Naive thymus-derived CD8-positive, alpha-beta T cell (primary cell): ENCODE results near the gene CDC37L1. TPM values are rescaled to one million over a fixed set of nuclear protein-coding genes. Genes with fewer than 3 reads are reported as not detected.

Experiments
- polyA plus RNA-seq, 3 donors: library from polyadenylated mRNA; unstranded; fragments of 300-500 nt; fragmentation: Illumina TruSeq; gene quantifications; one replicate each; pipeline ENCODE4 v1.2.3, GENCODE V29; 2021
- total RNA-seq, 8 experiments: library from RNA in 2 of 8; stranded (reverse) in 2 of 8; gene quantifications; one replicate each; pipeline ENCODE4 v1.2.3 and lab custom pipeline; 2021 to 2026

Gene CDC37L1
- total and polyA plus RNA-seq, 5 experiments from 2014 or later = 18.5 to 29.5 (median 19.2) TPM

Other genes starting within 250 kb of the CDC37L1 start
- gene SLC1A1, start 189.1 kb upstream of the CDC37L1 start, total RNA-seq = not detected
- not detected for gene SLC1A1, start 189.1 kb upstream of the CDC37L1 start, polyA plus RNA-seq
- 10 to 100 TPM; 22.5 to 23.6 TPM for gene PLPP6, start 17.3 kb upstream of the CDC37L1 start, total RNA-seq
- gene PLPP6, start 17.3 kb upstream of the CDC37L1 start, polyA plus RNA-seq = 1 to 10 TPM; 4.9 to 6.1 (median 5.8) TPM
- 1 to 10 TPM; 5.2 to 5.8 TPM for gene SPATA6L, start 13.1 kb upstream of the CDC37L1 start, total RNA-seq
- gene SPATA6L, start 13.1 kb upstream of the CDC37L1 start, polyA plus RNA-seq = 1 to 10 TPM in 2 of 3 donors, not detected in 1; 1.5 to 2.6 TPM
- gene AK3, start 61.6 kb downstream of the CDC37L1 start, total RNA-seq = 10 to 100 TPM; 29.0 to 37.4 TPM
- gene AK3, start 61.6 kb downstream of the CDC37L1 start, polyA plus RNA-seq = 10 to 100 TPM; 41.6 to 58.8 (median 46.1) TPM
- gene RCL1, start 113.4 kb downstream of the CDC37L1 start, total RNA-seq = 10 to 100 TPM; 26.1 to 28.3 TPM
- gene RCL1, start 113.4 kb downstream of the CDC37L1 start, polyA plus RNA-seq = 10 to 100 TPM; 18.7 to 22.2 (median 20.2) TPM